GM20000 (cell line): ENCODE measurements around the gene PPM1M.

Experiments used
- DNase-seq: peaks from one replicate; pipeline ENCODE4 v3.0.0; 2012; ENCODE audit warnings: low spot score
- CTCF ChIP-seq: IDR thresholded peaks from 2 replicates; pipeline ENCODE4 v1.5.1; 2012; ENCODE audit warnings: mild to moderate bottlenecking, control low read depth; ENCODE audit errors: extremely low read depth, missing control alignments

Gene PPM1M

DNA sequence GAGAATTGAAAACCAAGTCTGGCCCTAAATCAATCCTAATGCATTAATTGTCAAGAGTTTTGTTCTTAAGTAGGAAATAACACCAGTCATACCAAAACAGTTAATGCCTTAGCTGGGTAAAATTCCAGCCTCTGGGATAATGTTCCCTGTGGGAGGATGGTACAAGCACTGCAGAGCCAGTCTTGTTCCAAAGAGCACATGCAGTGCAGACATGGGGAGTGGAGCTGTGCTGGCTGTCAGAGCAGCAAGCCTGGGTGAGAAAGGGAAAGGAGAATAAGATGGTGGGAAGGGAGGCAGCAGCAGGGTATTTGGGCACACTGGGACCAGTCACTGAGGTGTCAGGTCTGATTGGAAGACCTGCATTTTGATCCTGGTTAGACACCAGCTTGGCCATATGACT is 35.5 kb upstream of the PPM1M start:
- DNase-seq, result no peak
- no peak for TF ChIP-seq CTCF

GRCh38 chr3:52210550-52211046 is 35.0 kb upstream of the PPM1M start:
- DNase-seq, result no peak
- TF ChIP-seq CTCF, result no peak

DNA sequence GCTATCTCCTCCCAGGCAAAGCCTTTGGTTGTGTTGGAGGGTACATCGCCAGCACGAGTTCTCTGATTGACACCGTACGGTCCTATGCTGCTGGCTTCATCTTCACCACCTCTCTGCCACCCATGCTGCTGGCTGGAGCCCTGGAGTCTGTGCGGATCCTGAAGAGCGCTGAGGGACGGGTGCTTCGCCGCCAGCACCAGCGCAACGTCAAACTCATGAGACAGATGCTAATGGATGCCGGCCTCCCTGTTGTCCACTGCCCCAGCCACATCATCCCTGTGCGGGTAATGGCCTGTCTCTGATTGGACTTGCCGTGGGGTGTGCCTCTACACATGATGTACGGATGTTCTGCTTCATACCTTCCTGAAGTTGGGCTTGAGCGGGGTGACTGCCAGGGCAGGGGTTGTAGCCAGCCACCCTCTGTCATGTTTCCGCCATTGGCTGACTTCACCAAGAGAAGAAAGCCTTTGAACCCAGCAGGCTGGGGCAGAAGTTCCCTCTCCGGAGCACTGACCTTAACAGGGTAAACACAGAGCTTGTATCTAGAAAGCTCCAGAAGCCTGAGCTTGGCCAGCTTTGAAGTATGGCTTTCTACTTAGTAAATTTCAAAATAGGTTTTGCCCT is 34.2 kb upstream of the PPM1M start:
- TF ChIP-seq CTCF, result no peak
- DNase-seq, result no peak

- no peak for TF ChIP-seq CTCF
Observed at GRCh38 chr3:52213005-52213404, 32.6 kb upstream of the PPM1M start.

GRCh38 chr3:52213901-52214300 is 31.7 kb upstream of the PPM1M start:
- no peak for TF ChIP-seq CTCF
- no peak for DNase-seq

More at GRCh38 chr3:52213005-52213404, 32.6 kb upstream of the PPM1M start:
- DNase-seq, result no peak

DNA sequence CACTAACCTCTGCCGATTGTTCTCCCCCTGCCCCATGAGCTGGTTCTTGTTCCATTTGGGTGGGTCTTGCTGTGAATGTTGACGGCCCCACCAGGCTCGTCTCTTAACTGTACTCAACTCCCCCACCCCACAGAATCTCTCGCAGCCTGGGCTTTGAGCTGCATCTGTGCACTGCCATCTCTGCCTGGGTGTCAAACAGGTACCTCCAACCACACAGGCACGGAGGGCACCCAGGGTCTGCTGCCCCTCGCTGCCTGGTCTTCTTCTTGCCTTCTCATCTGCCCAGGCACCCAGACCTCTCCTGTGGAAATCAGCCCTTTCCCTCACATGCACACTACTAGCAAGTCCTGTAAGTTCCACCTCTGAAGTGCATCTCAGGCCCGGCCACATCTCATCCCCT is 30.2 kb upstream of the PPM1M start:
- DNase-seq, result no peak
- no peak for TF ChIP-seq CTCF

DNA sequence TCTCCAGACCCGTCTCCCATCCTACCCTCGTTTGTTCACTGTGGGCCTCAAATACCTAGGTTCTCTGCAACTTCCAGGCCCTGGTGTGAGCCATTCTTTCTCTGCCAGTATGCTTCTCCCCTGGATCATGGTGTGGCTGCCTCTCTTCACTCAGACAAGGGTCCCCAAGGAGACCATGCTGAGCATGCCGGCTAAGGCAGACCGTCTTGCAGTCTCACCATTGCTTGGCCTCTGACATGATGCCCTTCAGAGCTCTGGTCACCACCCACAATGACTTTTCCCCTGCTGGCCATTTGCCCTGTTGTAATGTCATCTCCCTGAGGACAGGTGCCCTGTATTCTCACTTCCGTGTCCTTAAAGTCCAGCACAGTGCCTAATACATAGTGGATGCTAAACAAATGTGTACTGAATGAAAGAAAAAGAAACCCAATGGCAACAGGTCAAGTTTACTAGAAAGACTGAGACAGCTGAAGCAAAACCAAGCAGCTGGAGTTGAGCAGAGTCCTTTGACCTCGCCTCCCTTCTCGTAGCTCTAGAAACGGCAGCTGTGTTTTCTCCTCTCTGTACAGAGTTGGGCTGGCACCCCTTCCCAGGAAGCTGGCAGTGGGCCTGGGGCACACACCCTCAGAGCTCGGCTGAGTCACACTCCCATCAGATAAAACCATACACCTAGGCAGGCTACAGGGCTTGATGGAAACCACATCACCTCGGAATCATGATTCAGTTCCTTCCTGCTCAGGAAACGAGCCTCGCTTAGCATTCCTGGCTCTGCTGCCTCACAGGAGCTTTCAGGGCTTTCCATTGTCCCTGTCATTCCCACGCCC is 28.8 kb upstream of the PPM1M start:
- DNase-seq, result no peak
- no peak for TF ChIP-seq CTCF
